Loucy (cell line): Measurements from ENCODE around the gene AFF2.

Source experiments
- H2AFZ ChIP-seq: fragments of 200-600 bp; sonication (generic); 2 replicates; pipeline ENCODE4 v1.6.0; 2016; ENCODE audit warnings: antibody characterized with exemption, mild to moderate bottlenecking, low read length, moderate library complexity
- H3F3A ChIP-seq: fragments of 200-600 bp; 2 replicates; pipeline ENCODE4 v1.6.0; 2016; ENCODE audit warnings: antibody characterized with exemption, low read depth, mild to moderate bottlenecking
- H3K27me3 ChIP-seq: fragments of 200-600 bp; sonication (generic); 2 replicates; pipeline ENCODE4 v1.6.1; 2014; ENCODE audit warnings: low read length, mild to moderate bottlenecking; ENCODE audit not compliant: insufficient read depth, poor library complexity, severe bottlenecking
- H3K36me3 ChIP-seq: fragments of 200-600 bp; sonication (generic); 2 replicates; pipeline ENCODE4 v1.6.1; 2016; ENCODE audit warnings: low read length; ENCODE audit not compliant: insufficient read depth
- H3K4me1 ChIP-seq: fragments of 200-600 bp; sonication (generic); 2 replicates; pipeline ENCODE4 v1.5.1; 2014; ENCODE audit warnings: low read length, mild to moderate bottlenecking; ENCODE audit not compliant: insufficient read depth, poor library complexity, severe bottlenecking
- H3K4me2 ChIP-seq: fragments of 200-600 bp; sonication (generic); 2 replicates; pipeline ENCODE4 v1.6.0; 2014; ENCODE audit warnings: antibody characterized with exemption, low read length, low read depth, mild to moderate bottlenecking; ENCODE audit not compliant: poor library complexity, severe bottlenecking
- H3K4me3 ChIP-seq: fragments of 200-600 bp; sonication (generic); 2 replicates; pipeline ENCODE4 v1.5.1; 2014; ENCODE audit warnings: low read length, mild to moderate bottlenecking, mixed read lengths; ENCODE audit not compliant: poor library complexity, severe bottlenecking
- H3K79me2 ChIP-seq: fragments of 200-600 bp; sonication (generic); 2 replicates; pipeline ENCODE4 v1.6.1; 2014; ENCODE audit warnings: low read length; ENCODE audit not compliant: insufficient read depth
- H3K9ac ChIP-seq: fragments of 200-600 bp; sonication (generic); 2 replicates; pipeline ENCODE4 v1.6.0; 2014; ENCODE audit warnings: mild to moderate bottlenecking, low read depth, low read length, moderate library complexity; ENCODE audit not compliant: poor library complexity, severe bottlenecking
- H3K9me2 ChIP-seq: fragments of 200-600 bp; sonication (generic); replicated peaks from 2 replicates; pipeline ENCODE4 v1.6.1; 2016; ENCODE audit warnings: low read depth, low read length, mixed read lengths
- H3K9me3 ChIP-seq: fragments of 200-600 bp; sonication (generic); 2 replicates; pipeline ENCODE4 v1.6.1; 2014; ENCODE audit warnings: mild to moderate bottlenecking, antibody characterized with exemption, low read length, low read depth; ENCODE audit not compliant: insufficient read depth
- H4K20me1 ChIP-seq: fragments of 200-600 bp; sonication (generic); 2 replicates; pipeline ENCODE4 v1.6.0; 2014; ENCODE audit warnings: antibody characterized with exemption, low read length, mild to moderate bottlenecking; ENCODE audit not compliant: insufficient read depth, poor library complexity, severe bottlenecking
- EZH2phosphoT487 ChIP-seq: fragments of 200-600 bp; IDR thresholded peaks from 2 replicates; pipeline ENCODE4 v1.6.1; 2018; ENCODE audit warnings: antibody characterized with exemption, mild to moderate bottlenecking, moderate library complexity, borderline replicate concordance
- TF ChIP-seq, protein P1 (sequence below): fragments of 200-600 bp; sonication (generic); conservative IDR thresholded peaks from 2 replicates; pipeline ENCODE4 v1.5.1; 2014; ENCODE audit warnings: mild to moderate bottlenecking, antibody characterized with exemption, low read length

AFF2 gene

DNA sequence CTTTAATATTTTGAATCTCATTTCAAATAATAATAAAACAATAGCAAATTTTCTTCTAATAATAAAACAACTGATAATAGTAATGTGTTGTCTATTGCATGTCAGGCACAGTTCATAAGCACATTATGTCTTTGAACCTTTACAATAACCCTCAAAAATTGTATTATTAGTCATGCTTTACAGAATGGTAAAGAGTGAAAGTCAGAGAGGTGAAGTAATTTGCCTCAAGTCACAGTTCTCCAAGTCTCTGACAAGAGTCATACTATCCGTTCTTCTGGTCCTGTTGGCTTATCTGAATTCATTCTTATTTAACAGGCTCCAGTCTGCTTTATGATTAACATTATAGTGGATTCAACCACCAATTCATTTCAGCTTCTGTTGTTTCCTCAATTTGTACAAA, 313.0 kb downstream of the AFF2 start:
- Histone ChIP-seq H3K36me3 (peaks cover 26% of the 10 kb centered on the region; the same call in 1 of the 2 replicates), H3K9me3 (no peaks in the 10 kb centered on the region)
- TF ChIP-seq, protein P1, sequence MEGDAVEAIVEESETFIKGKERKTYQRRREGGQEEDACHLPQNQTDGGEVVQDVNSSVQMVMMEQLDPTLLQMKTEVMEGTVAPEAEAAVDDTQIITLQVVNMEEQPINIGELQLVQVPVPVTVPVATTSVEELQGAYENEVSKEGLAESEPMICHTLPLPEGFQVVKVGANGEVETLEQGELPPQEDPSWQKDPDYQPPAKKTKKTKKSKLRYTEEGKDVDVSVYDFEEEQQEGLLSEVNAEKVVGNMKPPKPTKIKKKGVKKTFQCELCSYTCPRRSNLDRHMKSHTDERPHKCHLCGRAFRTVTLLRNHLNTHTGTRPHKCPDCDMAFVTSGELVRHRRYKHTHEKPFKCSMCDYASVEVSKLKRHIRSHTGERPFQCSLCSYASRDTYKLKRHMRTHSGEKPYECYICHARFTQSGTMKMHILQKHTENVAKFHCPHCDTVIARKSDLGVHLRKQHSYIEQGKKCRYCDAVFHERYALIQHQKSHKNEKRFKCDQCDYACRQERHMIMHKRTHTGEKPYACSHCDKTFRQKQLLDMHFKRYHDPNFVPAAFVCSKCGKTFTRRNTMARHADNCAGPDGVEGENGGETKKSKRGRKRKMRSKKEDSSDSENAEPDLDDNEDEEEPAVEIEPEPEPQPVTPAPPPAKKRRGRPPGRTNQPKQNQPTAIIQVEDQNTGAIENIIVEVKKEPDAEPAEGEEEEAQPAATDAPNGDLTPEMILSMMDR: no peak
- no peak for TF ChIP-seq EZH2phosphoT487

DNA sequence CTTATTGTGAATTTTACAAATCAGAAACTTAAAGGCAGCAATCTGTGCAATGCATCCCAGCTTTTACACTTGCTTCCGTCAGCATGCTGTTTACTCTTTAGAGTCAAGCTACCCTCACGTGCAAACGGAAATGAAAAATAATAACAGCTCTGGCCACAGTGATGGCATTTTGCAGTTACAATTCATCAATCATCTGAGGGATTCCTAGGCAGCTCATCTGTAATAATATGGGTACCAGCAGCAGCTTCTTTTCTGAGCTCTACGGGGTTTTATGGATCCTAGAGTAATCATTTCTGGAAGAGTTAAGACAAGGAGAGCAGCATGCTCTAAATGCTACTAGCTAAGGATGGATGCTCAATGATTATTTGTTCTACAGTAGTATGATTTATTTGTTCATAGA, 313.6 kb downstream of the AFF2 start:
- Histone ChIP-seq H3K79me2 (no peaks in the 10 kb centered on the region), H3K36me3 (peaks cover 26% of the 10 kb centered on the region; the same call in 1 of the 2 replicates), H3K9me3 (no peaks in the 10 kb centered on the region), H3K4me2 (no peak overlapping the region), H3K9me2 (no peaks in the 10 kb centered on the region), H3K27me3 (no peaks in the 10 kb centered on the region), H3F3A (no peaks in the 10 kb centered on the region), H3K4me1 (no peaks in the 10 kb centered on the region), H4K20me1 (no peaks in the 10 kb centered on the region), H3K4me3 (no peak overlapping the region), H2AFZ (no peak overlapping the region), H3K9ac (no peak overlapping the region)
- TF ChIP-seq, protein P1: no peak
- no peak for TF ChIP-seq EZH2phosphoT487

More for the DNA sequence above, 313.0 kb downstream of the AFF2 start:
- Histone ChIP-seq H4K20me1 (no peaks in the 10 kb centered on the region), H2AFZ (no peak overlapping the region), H3K79me2 (no peaks in the 10 kb centered on the region), H3K4me3 (no peak overlapping the region), H3K9ac (no peak overlapping the region), H3K4me1 (no peaks in the 10 kb centered on the region), H3F3A (no peaks in the 10 kb centered on the region), H3K4me2 (no peak overlapping the region), H3K27me3 (no peaks in the 10 kb centered on the region), H3K9me2 (no peaks in the 10 kb centered on the region)

DNA sequence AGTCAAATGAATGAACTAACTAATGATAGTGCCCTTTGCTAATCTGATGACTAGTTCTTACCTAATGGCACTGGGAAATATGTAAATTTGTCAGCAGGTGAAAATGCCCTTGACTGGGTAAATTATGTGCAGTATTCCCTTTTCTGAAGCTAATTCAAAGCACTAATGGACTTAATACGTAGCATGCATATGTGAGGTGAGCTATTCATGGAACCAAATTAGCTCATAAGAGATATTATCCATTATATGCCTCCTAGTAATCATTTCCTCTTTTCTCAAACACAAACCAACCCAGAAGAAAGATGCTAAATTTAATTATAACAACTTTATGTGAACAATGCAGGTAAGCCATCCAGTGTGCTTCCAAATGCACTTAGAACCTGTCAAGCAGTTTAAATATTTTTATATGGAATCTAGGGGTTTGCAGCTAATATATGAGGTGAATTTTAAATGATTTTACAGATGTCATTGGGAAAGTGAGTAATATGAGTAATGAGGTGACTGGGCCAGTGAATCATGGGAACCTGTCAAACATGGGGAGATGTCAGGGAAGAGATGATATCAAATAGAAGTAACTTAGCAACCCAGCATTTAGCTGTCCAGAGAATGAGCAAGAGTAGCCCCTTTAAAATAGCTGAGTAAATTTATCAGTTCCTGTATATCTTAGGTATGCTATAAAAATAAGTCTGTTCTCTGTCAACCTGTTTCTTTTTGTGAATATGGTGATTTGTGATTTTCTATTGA, 315.0 kb downstream of the AFF2 start:
- Histone ChIP-seq H3K9me2 (no peaks in the 10 kb centered on the region), H2AFZ (no peak overlapping the region), H3K79me2 (no peaks in the 10 kb centered on the region), H3K9ac (no peak overlapping the region), H3K4me3 (no peak overlapping the region), H3K27me3 (no peaks in the 10 kb centered on the region), H3K36me3 (peaks cover 21% of the 10 kb centered on the region; the same call in 1 of the 2 replicates), H3K4me1 (no peaks in the 10 kb centered on the region), H3F3A (no peaks in the 10 kb centered on the region), H3K4me2 (no peak overlapping the region), H3K9me3 (no peaks in the 10 kb centered on the region), H4K20me1 (no peaks in the 10 kb centered on the region)
- TF ChIP-seq, protein P1: no peak
- TF ChIP-seq EZH2phosphoT487: no peak
